ENCODE data around the gene PTGDR. TPM values are rescaled to one million over a fixed set of nuclear protein-coding genes. Genes with fewer than 3 reads are reported as not detected.

Gene PTGDR
- total RNA-seq, 4 donors from 2014 or later = 0.23 to 2.0 (median 1.1) TPM

DNA sequence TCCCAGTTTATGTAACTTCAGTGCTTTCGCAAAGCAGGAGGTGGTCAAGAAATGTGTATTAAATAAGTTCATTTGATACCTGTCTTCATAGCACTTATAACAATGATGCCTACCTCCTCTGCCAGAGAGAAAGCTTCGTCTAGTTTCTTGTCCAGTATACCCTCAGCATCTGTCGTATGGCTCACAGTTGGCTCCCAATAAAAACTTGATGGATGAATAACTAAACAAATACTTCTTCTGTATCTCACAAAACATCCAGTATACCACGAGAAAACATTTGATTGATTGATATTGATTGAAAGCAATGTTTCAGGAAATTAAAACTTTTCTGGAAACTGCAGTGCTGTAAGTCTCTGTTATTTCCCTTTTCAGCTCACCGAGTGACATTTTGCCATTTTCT is 26.9 kb upstream of the PTGDR start:
- TF ChIP-seq POLR2AphosphoS5 (IDR thresholded peaks at IDR 0.05) = no peak
- TF ChIP-seq POLR2A (IDR thresholded peaks at IDR 0.05) = no peak
- TF ChIP-seq, protein P1, sequence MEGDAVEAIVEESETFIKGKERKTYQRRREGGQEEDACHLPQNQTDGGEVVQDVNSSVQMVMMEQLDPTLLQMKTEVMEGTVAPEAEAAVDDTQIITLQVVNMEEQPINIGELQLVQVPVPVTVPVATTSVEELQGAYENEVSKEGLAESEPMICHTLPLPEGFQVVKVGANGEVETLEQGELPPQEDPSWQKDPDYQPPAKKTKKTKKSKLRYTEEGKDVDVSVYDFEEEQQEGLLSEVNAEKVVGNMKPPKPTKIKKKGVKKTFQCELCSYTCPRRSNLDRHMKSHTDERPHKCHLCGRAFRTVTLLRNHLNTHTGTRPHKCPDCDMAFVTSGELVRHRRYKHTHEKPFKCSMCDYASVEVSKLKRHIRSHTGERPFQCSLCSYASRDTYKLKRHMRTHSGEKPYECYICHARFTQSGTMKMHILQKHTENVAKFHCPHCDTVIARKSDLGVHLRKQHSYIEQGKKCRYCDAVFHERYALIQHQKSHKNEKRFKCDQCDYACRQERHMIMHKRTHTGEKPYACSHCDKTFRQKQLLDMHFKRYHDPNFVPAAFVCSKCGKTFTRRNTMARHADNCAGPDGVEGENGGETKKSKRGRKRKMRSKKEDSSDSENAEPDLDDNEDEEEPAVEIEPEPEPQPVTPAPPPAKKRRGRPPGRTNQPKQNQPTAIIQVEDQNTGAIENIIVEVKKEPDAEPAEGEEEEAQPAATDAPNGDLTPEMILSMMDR (IDR thresholded peaks at IDR 0.05) = no peak
- TF ChIP-seq EP300 (IDR thresholded peaks at IDR 0.05) = no peak
- no peak overlapping the region for H3K4me3 ChIP-seq
- 58% methylated on average over 5 of the region's 5 CpGs for WGBS
- no peak for DNase-seq (ENCODE audit: low spot score in 2 of 2)
- H3K36me3 ChIP-seq = no peaks in the 10 kb centered on the region
- H3K4me1 ChIP-seq = no peaks in the 10 kb centered on the region
- H3K27ac ChIP-seq = no peak overlapping the region
- peaks cover 4% of the 10 kb centered on the region for H3K27me3 ChIP-seq
- no peaks in the 10 kb centered on the region for H3K9me3 ChIP-seq

DNA sequence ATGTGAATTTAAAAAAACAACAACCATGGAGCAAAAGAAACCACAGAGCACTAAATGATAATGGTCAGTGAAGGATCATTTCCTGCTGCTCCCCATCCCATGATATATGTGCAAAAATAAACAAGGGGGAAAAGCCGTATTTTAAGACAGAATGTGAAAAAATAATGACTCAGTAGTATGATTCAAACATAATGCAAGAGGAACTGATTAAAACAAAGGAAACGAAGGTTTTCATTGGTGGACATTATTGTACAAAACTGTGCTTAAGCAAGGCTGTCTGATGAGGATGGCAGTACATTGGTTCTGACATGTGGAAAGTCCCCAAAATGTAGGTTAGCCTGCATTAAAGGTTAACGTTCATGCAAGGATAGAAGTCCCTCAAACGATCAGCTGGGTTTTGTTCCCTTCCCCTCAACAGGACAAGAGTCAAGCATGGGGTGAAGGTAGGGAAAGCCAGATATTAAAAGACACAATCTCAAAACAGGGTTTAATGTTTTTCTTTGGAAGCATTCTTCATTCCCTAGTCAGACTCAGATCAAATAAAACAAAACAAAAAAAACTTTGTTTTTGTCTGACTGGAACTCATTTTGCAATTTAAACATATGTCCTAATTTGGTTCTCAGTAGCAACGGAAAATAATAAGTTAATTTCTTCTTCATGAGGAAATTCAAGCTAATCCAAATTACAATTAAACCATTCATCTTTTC is 26.3 kb upstream of the PTGDR start:
- H3K27me3 ChIP-seq = peaks cover 4% of the 10 kb centered on the region
- no peaks in the 10 kb centered on the region for H3K36me3 ChIP-seq
- 47% methylated on average over 5 of the region's 5 CpGs for WGBS

DNA sequence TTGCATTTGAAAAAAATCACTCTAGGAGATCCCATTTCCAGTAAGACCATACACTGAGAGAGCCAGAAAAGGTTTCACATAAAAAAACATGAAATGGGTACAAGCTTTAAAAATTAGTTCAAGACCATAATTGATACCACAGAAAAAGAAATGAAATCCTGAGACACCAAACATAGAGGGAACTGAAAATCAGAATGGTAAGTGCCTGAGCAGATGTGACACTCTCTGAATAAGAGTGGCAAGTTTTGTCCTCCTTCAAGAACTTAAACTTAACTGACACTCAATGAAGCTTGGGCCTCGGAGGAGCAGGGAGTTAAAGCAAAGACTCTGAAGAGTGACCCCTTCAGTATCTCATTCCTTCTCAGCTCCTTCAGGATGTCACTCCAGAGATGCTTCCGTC is 23.2 kb upstream of the PTGDR start:
- TF ChIP-seq POLR2AphosphoS5 (IDR thresholded peaks at IDR 0.05) = no peak
- TF ChIP-seq, protein P1 (IDR thresholded peaks at IDR 0.05) = no peak
- H3K9me3 ChIP-seq = no peaks in the 10 kb centered on the region
- no peak overlapping the region for H3K27ac ChIP-seq
- no peaks in the 10 kb centered on the region for H3K4me1 ChIP-seq
- no peak overlapping the region for H3K4me3 ChIP-seq
- no peaks in the 10 kb centered on the region for H3K27me3 ChIP-seq
- H3K36me3 ChIP-seq = no peaks in the 10 kb centered on the region
- no peak for DNase-seq (ENCODE audit: low spot score in 2 of 2)
- WGBS = 57% methylated on average over 2 of the region's 2 CpGs

More for the DNA sequence above, 26.3 kb upstream of the PTGDR start:
- Histone ChIP-seq H3K27ac (no peak overlapping the region), H3K9me3 (no peaks in the 10 kb centered on the region), H3K4me3 (no peak overlapping the region), H3K4me1 (no peaks in the 10 kb centered on the region)
- no peak for DNase-seq (ENCODE audit: low spot score in 2 of 2)
- no peak for TF ChIP-seq EP300 (IDR thresholded peaks at IDR 0.05)
- TF ChIP-seq, protein P1 (IDR thresholded peaks at IDR 0.05) = no peak
- no peak for TF ChIP-seq POLR2A (IDR thresholded peaks at IDR 0.05)
- TF ChIP-seq POLR2AphosphoS5 (IDR thresholded peaks at IDR 0.05) = no peak

DNA sequence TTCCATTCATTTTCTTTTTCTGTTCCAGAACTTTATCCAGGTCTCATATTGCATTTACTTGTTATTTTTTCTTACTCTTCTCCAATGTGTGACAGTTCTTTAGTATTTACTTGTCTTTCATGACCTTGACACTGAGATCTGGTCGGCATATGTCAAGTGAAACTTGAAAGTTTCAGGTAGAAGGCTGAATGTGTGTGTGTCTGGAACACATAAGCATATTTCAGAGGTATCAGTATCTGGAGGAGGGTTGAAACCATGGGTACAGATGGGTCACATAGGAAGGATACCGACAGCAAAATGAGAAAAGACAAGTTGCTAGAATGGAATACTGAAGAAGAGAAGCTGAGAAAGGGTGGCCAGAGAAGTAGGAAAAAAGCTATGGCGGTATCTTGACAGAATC is 22.5 kb upstream of the PTGDR start:
- WGBS = 91% methylated on average over 3 of the region's 3 CpGs
- H3K4me3 ChIP-seq = no peak overlapping the region
- H3K9me3 ChIP-seq = no peaks in the 10 kb centered on the region
- no peak overlapping the region for H3K27ac ChIP-seq
- no peak for DNase-seq (ENCODE audit: low spot score in 2 of 2)
- TF ChIP-seq, protein P1 (IDR thresholded peaks at IDR 0.05) = no peak
- no peak for TF ChIP-seq EP300 (IDR thresholded peaks at IDR 0.05)
- TF ChIP-seq POLR2AphosphoS5 (IDR thresholded peaks at IDR 0.05) = no peak
- no peak for TF ChIP-seq POLR2A (IDR thresholded peaks at IDR 0.05)
- no peaks in the 10 kb centered on the region for H3K4me1 ChIP-seq
- H3K36me3 ChIP-seq = no peaks in the 10 kb centered on the region
- H3K27me3 ChIP-seq = no peaks in the 10 kb centered on the region

DNA sequence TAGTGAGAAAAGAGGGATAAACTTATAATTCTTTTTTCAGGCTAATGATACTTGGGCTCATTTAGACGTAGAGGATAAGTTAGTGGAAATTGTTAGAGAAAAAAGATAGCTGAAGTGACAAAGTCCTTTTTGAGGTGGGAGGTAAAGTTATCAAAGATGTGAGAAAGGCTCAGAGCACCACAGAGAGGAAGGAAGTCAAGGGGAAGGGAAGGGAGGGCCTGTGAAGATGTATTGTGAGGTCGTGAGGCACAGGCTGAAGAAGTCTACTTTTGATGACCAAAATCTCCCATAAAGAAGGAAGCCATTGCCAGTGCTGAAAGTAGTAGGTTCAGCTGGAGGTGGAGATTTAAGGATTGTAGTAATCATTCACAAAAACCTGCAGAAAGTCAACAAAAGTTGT is 19.4 kb upstream of the PTGDR start:
- WGBS = 66% methylated on average over 2 of the region's 2 CpGs
- Histone ChIP-seq H3K27me3 (no peaks in the 10 kb centered on the region), H3K9me3 (no peaks in the 10 kb centered on the region), H3K4me3 (no peak overlapping the region), H3K4me1 (no peaks in the 10 kb centered on the region), H3K36me3 (no peaks in the 10 kb centered on the region), H3K27ac (no peak overlapping the region)
- DNase-seq (ENCODE audit: low spot score in 2 of 2) = no peak
- TF ChIP-seq, protein P1 (IDR thresholded peaks at IDR 0.05) = no peak
- TF ChIP-seq EP300 (IDR thresholded peaks at IDR 0.05) (no peak), POLR2AphosphoS5 (IDR thresholded peaks at IDR 0.05) (no peak), POLR2A (IDR thresholded peaks at IDR 0.05) (no peak)
